ENCODE results near the gene TEKT4.
"Not testable (repeated sequence)": the region's sequence is repeated elsewhere in the genome, so short reads cannot be mapped to it uniquely, and the experiment has no call there.

DNA sequence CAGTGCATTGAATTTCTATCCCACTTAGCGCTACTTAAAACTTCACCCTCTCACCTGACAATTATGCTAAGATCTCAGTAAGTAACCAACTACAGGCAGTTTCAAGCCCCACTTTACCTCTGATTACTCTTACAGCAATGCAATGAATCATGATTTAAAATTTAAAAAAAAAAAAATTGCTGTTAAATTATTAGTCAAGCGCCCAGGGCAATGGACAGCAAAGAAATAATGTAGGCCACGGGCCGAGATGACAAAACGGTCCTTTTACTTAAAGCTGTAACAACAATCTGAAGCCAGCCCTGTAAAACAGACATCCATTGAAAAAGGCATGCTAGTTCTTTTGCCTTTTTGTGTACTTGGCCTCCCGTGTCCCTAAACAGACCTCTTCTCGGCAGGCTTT is 24.0 kb downstream of the TEKT4 start:
- TF ChIP-seq, protein P1, sequence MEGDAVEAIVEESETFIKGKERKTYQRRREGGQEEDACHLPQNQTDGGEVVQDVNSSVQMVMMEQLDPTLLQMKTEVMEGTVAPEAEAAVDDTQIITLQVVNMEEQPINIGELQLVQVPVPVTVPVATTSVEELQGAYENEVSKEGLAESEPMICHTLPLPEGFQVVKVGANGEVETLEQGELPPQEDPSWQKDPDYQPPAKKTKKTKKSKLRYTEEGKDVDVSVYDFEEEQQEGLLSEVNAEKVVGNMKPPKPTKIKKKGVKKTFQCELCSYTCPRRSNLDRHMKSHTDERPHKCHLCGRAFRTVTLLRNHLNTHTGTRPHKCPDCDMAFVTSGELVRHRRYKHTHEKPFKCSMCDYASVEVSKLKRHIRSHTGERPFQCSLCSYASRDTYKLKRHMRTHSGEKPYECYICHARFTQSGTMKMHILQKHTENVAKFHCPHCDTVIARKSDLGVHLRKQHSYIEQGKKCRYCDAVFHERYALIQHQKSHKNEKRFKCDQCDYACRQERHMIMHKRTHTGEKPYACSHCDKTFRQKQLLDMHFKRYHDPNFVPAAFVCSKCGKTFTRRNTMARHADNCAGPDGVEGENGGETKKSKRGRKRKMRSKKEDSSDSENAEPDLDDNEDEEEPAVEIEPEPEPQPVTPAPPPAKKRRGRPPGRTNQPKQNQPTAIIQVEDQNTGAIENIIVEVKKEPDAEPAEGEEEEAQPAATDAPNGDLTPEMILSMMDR (IDR thresholded peaks at IDR 0.05): not testable (repeated sequence)
- not testable (repeated sequence) for TF ChIP-seq POLR2A (IDR thresholded peaks at IDR 0.05)

Measured in body of pancreas (tissue), 4 donors.